ENCODE measurements around the gene KIFC3.

DNA sequence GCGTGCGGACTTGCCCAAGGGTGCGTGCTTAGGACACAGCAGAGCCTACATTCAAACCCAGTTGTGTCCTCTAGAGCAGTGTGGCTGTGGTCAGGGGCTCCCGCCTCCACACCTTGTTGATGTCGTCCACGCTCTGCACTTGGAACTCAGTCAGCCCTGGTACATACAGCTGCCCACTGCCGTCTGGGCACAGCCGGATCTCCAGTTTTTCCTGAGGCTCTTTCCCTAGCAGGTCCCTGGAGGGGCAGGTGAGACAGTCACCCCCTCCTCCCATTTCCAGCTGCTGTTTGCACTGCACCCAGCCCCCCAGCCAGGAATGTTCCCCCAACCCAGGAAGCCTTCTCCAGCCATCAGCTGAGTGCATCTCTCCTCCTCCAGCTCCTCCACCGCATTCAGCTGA lies 41.0 kb downstream of the KIFC3 start:
- TF ChIP-seq, protein P1, sequence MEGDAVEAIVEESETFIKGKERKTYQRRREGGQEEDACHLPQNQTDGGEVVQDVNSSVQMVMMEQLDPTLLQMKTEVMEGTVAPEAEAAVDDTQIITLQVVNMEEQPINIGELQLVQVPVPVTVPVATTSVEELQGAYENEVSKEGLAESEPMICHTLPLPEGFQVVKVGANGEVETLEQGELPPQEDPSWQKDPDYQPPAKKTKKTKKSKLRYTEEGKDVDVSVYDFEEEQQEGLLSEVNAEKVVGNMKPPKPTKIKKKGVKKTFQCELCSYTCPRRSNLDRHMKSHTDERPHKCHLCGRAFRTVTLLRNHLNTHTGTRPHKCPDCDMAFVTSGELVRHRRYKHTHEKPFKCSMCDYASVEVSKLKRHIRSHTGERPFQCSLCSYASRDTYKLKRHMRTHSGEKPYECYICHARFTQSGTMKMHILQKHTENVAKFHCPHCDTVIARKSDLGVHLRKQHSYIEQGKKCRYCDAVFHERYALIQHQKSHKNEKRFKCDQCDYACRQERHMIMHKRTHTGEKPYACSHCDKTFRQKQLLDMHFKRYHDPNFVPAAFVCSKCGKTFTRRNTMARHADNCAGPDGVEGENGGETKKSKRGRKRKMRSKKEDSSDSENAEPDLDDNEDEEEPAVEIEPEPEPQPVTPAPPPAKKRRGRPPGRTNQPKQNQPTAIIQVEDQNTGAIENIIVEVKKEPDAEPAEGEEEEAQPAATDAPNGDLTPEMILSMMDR (IDR thresholded peaks at IDR 0.05; ENCODE audit: low read depth, low read length): no peak
- TF ChIP-seq EZH2phosphoT487 (IDR thresholded peaks at IDR 0.05; ENCODE audit: low read depth): no peak

Measured in OCI-LY3 (cell line).